PFSK-1 (cell line): ENCODE data around the gene RBM20.

ENCODE experiments used
- SIN3A ChIP-seq: IDR thresholded peaks from 2 replicates; pipeline ENCODE4 v1.6.1; 2012; ENCODE audit warnings: mild to moderate bottlenecking, low read length, moderate library complexity, borderline replicate concordance; ENCODE audit not compliant: insufficient read depth
- TAF1 ChIP-seq: IDR thresholded peaks from 2 replicates; pipeline ENCODE4 v1.6.1; 2012; ENCODE audit warnings: low read length, control low read depth, borderline replicate concordance; ENCODE audit not compliant: insufficient read depth

DNA sequence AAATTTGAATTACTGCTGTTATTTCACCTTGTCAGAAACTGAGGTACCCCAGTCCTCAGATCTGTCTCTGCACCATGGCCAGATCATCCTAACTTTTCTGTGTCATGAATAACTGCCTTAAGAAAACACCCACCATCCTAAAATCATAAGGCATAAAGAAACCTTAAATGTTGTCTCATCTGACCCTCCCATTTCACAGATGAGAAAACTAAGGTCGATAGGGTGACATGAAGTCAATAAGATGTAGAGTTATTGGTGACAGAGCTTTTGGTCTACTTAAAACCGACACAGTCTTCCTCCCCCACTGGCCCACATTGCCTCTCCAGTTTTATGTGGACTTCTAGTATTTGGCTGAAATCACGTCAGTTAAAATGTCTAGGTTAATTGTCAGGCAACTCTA, 126.1 kb downstream of the RBM20 start:
- TF ChIP-seq TAF1 (no peak), SIN3A (no peak)
